GM12892 (cell line): Measurements from ENCODE around the gene TMEM203.
"Not testable (repeated sequence)": the region's sequence is repeated elsewhere in the genome, so short reads cannot be mapped to it uniquely, and the experiment has no call there.

Source experiments
- DNase-seq: peaks from one replicate; pipeline ENCODE4 v3.0.0; 2011; ENCODE audit not compliant: insufficient read length
- FAIRE-seq: peaks from 2 replicates; lab custom pipeline; 2011; peaks lifted over from hg19 to GRCh38; lab: Jason Lieb, UNC
- POLR2A ChIP-seq: IDR thresholded peaks from 2 replicates; pipeline ENCODE4 v1.6.1; 2011; ENCODE audit warnings: low read depth, low read length, control low read depth
- POLR2AphosphoS5 ChIP-seq: IDR thresholded peaks from 2 replicates; pipeline ENCODE4 v1.6.1; 2011; ENCODE audit warnings: low read depth, low read length, control low read depth
- TAF1 ChIP-seq: IDR thresholded peaks from 2 replicates; pipeline ENCODE4 v1.6.1; 2011; ENCODE audit warnings: low read depth, mild to moderate bottlenecking, control low read depth, low read length, borderline replicate concordance

The TMEM203 gene

DNA sequence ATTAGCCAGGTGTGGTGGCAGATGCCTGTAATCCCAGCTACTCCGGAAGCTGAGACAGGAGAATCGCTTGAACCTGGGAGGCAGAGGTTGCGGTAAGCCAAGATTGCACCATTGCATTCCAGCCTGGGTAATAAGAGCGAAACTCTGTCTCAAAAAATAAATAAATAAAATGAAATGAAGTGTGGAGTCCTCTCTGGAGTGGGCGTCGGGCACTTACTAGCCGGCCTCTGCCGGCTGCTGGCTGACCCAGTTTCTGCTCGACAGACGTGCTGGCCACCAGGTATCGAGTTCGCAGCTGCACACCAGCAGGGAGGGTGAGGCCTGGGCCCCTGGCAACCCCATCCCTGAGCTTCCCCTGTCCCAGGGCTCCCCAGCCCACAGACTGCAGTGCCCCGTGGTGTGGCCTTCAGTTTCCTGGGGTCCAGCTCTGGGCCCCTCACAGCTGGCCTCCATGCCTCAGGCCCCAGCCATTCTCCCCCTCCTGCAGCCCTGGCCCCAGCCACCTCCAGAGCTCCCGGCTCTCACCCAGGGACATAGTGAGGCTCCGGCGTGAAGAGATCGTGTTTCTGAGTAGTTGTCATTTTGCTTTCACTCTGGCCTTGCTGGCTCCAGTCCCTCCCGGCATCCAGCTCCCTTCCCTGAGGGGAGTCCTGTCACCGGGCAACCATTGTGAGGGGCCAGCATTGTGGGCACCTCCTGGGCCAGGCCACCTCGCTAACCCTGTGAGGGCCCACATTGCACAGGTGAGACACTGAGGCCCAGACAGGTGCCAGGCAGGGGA lies 41.9 kb upstream of the TMEM203 start:
- no peak for DNase-seq
- no peak for FAIRE-seq
- TF ChIP-seq TAF1 (no peak), POLR2A (no peak), POLR2AphosphoS5 (no peak)

DNA sequence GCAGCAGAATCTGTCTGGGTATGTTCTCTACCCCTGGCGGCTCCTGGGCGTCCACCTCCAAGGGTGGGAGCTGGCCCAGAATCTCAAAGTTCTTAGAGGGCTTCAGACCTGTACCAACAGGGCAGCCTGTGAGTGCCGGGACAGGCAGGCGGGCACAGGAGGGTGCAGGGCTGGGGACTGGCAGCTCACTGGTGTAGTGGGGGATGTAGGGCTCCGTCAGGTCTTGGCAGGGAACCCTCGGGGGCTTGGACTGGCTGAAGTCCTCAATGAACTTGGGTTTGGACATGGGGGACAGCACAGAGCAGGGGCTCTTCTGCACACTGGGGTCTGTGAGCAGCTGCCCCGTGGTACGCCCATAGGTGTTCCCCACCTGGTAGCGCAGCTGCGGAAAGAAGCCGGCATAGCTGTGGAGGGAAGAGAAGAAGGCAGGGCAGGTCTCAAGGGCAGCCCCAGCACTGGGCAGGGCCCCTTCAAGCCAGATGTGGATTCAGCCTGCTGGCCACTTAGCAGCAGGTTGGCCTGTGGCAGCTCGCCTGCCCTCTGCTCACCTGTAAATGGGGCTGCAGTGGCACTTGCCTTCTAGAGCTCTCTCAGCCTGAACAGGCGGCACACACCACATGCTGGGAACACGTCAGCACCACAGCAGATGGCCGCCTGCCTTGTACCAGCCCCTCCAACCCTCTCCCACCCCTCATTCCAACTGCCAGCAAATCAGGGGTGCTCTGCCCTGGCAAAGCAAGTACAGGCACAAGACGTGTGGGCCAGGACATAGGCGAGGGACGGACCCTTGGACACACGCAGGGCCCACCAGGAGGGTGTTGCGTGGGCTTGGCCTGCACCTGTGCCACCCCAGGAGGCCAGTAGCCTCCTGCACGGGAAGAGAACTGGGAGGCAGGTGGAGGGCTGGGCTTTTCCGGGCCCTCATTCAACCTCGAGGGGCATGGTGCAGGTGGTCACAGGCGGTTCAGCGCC lies 40.3 kb upstream of the TMEM203 start:
- FAIRE-seq = no peak
- DNase-seq = no peak
- TF ChIP-seq POLR2A (no peak), TAF1 (no peak), POLR2AphosphoS5 (no peak)

DNA sequence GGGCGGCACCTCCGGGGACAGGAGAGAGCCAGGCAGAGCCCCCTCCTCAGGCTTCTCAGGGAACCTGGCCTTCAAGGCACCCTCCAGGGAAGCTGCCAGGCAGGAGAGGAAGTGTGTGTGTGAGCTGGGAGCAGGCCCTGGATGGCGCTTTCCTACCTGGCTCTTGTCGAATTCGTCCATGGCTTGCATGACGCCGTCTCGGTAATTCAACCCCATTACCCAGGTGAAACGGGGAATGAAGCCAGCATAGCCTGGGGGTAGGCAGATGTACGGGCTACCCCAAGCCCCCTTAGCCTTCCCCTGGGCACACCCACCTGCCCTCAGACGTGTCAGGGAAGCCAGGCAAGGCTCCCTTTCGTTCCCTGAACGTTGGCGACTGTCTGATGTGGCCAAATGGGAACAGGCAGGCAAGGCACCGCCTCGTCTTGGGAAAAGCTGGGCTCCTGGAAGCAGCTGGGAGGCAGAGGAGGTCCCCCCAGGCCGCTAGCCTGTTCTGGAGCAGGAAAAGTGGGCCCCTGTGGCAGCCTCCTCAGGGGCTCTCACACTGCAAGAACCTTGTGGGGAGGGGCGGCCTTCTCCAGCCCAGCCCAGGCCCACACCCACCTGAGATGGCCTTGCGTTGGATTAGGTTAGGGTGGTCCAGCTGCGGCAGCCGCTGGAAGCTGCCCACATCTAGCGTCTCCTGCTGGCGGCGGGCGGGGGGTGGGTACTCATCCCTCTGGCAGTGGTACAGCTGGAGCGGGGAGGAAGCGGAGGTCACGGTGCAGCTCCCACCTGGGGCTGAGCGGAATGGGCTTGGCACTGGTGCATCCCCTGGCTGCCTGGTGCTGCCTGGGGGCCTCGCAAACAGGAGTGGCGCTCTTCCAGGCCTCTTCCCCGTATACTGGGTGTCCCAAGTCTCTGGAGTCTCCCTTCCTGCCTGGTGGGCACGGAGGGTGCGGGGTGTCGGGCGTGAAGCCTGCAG lies 39.3 kb upstream of the TMEM203 start:
- TF ChIP-seq POLR2A (no peak), POLR2AphosphoS5 (peak; percentile 4; the same call in 1 of the 2 replicates)
- FAIRE-seq = no peak
- no peak for DNase-seq

DNA sequence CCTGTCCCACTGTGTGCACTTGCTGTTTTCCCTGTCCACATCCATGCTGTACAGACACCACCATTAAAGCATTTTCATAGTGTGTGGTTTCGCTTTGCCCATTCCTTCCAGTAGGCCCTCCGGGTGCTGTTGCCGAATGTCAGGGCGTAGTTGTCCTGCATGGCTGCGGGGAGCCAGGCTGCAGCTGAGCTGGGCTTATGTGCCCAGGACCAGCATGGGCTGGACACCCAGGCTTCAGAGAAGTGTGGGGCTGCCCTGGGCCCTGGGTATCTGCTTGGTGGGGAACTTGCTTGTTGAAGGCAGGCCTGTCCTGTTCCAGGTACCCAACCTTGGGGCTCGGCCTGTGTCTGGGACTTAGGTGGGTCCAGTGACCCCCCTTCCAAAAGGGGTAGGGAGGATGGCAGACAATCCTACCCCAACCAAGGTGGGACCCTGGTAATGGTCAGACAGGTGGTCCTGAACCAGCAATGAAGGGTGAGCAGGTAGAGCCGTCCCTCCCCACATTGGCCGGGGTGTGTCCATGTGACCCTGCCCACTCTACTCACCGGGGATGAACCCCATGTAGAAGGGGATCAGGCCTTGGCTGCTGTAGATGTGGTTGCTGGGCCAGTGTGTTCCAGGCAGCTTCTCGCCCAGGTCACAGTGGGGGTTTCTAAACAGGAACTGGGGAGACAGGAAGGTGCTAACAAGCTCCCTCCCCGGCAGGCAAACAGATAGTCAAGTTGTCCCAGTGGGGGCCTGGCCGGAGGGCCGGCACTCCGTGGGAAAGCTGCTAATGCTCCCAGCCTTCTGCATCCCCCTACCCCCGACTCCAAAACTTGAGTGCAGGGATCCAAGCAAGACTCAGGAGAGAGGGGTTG lies 38.4 kb upstream of the TMEM203 start:
- FAIRE-seq (no peak), DNase-seq (no peak)
- TF ChIP-seq POLR2A (peak; percentile 62), TAF1 (no peak), POLR2AphosphoS5 (peak; percentile 88)

DNA sequence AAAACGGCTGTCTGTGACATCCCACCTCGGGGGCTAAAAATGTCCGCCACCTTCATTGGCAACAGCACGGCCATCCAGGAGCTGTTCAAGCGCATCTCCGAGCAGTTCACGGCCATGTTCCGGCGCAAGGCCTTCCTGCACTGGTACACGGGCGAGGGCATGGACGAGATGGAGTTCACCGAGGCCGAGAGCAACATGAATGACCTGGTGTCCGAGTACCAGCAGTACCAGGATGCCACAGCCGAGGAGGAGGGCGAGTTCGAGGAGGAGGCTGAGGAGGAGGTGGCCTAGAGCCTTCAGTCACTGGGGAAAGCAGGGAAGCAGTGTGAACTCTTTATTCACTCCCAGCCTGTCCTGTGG lies 37.8 kb upstream of the TMEM203 start:
- not testable (repeated sequence) for DNase-seq, FAIRE-seq

DNA sequence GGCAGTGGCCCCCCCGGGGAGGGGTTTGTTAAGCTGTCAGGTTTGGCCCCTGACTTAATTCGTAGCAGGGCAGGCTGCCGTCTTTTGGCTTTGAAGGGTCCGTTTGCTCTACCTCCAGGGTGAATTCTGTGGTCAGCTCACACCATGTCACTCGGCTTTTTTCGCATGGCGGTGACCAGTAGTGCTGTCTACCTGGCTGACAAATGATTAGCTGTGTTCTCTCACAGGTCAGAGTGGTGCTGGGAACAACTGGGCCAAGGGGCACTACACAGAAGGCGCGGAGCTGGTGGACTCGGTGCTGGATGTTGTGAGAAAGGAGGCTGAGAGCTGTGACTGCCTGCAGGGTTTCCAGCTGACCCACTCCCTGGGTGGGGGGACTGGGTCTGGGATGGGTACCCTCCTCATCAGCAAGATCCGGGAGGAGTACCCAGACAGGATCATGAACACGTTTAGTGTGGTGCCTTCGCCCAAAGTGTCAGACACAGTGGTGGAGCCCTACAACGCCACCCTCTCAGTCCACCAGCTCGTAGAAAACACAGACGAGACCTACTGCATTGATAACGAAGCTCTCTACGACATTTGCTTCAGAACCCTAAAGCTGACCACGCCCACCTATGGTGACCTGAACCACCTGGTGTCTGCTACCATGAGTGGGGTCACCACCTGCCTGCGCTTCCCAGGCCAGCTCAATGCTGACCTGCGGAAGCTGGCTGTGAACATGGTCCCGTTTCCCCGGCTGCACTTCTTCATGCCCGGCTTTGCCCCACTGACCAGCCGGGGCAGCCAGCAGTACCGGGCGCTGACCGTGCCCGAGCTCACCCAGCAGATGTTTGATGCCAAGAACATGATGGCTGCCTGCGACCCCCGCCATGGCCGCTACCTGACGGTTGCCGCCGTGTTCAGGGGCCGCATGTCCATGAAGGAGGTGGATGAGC lies 37.1 kb upstream of the TMEM203 start:
- peak; percentile 17; the same call in 1 of the 2 replicates for TF ChIP-seq POLR2AphosphoS5
- TF ChIP-seq TAF1 = no peak
- no peak for DNase-seq
- FAIRE-seq = no peak

DNA sequence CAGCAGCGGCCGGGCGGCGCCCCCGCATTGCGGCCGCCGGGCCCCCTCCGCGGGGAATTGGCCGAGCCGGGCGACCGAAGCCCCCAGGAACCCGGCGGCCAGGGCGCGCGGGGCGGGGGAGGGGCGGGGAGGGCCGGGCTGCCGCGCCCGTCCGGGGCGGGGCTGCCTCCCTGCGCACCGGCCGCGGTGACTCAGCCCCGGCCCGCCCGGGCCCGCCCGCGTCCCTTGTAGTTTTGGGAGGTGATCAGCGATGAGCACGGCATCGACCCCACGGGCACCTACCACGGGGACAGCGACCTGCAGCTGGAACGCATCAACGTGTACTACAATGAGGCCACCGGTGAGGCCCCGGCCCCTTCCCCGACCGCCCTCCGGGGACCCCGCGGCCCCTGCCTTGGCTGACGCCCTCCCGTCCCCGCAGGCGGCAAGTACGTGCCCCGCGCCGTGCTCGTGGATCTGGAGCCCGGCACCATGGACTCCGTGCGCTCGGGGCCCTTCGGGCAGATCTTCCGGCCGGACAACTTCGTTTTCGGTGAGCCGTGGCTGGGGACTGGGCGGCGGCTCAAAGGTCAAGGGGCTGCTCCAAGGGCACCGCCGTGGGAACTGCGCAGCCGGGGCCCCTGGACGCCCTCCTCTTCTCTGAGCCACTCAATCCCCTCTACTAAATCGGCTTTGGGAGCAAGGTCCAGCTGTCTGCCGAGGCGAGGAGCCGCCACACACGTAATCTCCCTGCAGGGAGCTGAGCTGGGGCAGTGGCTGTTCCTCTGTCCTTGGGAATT lies 36.2 kb upstream of the TMEM203 start:
- DNase-seq (peak; percentile 62), FAIRE-seq (no peak)
- TF ChIP-seq POLR2AphosphoS5 (no peak), POLR2A (no peak), TAF1 (no peak)

DNA sequence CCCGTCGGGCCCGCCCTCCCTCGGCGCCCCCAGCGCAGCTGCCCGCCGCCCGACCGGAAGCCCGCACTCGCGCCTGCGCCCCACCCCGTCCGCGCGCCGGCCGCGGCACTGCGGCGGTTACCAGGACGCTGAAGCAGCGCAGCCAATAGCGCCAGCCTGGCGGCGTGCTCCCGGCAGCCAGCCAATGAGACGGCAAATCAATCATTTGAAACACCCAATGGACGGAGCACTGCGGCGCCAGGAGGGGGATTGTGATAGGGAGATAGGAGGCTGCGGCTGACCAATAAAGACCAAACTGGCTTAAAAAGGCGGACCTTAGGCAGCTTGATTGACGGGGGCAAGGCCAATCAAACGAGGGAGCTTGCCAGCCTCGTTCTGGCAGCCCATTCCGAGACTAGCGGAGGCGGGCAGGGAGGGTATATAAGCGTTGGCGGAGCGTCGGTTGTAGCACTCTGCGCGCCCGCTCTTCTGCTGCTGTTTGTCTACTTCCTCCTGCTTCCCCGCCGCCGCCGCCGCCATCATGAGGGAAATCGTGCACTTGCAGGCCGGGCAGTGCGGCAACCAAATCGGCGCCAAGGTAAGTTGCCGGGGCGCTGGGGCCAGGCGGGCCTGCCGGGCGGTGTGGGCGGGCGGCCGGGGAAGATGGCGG lies 35.5 kb upstream of the TMEM203 start, which contains the start of gene TUBB4B:
TUBB4B (plus strand) TSS at position 447 of the 649 bp plus-strand sequence; CDS start at position 521, 74 bp downstream.
- TF ChIP-seq TAF1 = peak; percentile 98
- TF ChIP-seq POLR2AphosphoS5 = peak; percentile 99
- peak; percentile 99 for TF ChIP-seq POLR2A
- FAIRE-seq (peak; percentile 100), DNase-seq (peak; percentile 100)
